Measurements from ENCODE around the gene IZUMO4.
"Not testable (repeated sequence)": the region's sequence is repeated elsewhere in the genome, so short reads cannot be mapped to it uniquely, and the experiment has no call there.

The IZUMO4 gene

DNA sequence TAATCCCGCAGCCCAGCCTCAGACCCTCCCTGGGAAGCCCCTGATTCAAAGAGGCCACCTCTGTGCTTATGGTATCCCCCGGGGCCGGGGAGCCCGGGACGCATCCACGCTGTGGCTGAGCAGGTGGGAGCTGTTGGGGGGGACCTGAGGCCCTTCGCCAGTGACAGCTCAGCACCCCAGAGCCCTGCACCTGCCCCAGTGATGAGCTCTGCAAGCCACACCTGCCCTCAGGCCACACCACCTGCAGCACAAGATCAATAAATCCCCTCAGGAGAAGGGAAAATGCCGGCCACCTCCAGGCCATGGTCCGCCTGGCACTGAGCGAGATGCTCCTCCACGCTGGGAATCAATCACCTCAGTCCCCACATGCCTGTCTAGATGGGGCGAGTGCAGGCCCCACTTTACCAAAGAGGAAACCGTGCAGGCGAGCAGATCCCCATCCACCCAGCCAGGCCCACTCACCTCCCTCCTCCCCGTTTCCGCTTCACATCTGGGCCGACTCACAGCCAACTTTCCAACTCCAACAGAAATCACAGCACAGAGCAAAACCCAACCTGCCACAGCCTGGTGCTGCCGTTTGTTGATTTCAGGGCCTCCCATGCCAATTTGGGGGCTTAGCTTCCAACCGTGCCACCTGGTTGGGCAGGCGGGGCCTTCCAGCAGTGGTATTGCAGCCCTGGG lies 13.4 kb upstream of the IZUMO4 start:
- peak; percentile 57 for DNase-seq

DNA sequence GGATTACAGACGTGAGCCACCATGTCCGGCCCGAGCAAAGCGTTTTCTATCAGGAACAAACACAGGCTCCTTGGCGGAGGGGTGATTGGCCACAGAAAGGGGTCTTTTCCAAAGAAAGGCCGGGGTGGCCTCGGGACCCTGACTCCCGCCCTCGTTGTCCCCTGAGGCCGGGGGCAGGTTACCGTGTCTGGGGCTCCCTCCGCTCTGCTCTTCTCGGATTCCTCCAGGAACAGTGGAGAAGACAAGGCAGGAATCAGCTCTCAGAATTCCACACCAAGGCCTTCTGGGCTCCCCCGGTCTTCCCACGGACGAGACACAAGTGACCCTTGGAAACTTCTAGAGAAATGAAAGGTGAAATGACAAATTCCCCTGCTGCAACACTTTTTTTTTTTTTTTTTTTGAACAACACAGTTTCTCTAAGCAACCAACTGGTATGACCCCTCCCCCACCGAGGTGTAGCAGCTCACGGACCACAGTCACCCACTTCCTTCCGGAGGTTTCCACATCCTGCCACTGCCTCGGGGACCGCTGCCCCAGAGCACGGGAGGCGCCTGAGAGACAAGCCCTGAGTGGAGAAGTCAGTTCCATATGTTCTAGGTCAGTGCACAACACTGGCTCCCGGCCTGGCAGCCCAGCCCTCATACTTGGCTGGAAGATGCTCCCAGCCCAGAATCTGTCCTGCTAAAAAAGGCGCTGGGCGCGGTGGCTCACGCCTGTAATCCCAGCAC lies 11.6 kb upstream of the IZUMO4 start:
- peak; percentile 81 for DNase-seq

GRCh38 chr19:2086695-2087620 lies 9.8 kb upstream of the IZUMO4 start:
- not testable (repeated sequence) for DNase-seq

DNA sequence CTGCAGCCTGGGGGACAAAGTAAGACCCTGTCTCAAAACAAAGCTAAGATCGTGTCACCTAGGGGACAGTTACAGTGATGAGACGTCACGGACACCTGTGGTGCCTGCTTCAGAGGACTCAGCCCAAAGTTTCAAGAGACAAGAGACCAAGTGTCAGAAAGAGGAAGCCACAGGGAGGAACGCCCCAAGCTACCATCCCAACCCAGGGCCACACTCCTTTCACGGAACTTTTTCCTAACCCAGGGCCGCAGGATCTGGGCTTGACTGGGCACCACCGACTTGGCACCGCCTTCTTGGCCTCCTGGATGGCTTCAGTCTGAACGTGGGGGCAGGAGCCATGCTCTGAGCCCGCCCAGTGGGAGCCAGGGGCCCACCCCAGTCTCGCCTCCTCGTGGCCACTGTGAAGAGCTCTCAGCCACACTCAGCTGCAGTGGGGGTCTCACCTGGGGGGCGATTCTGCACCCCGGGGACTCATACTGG lies 9.1 kb upstream of the IZUMO4 start:
- no peak for DNase-seq

DNA sequence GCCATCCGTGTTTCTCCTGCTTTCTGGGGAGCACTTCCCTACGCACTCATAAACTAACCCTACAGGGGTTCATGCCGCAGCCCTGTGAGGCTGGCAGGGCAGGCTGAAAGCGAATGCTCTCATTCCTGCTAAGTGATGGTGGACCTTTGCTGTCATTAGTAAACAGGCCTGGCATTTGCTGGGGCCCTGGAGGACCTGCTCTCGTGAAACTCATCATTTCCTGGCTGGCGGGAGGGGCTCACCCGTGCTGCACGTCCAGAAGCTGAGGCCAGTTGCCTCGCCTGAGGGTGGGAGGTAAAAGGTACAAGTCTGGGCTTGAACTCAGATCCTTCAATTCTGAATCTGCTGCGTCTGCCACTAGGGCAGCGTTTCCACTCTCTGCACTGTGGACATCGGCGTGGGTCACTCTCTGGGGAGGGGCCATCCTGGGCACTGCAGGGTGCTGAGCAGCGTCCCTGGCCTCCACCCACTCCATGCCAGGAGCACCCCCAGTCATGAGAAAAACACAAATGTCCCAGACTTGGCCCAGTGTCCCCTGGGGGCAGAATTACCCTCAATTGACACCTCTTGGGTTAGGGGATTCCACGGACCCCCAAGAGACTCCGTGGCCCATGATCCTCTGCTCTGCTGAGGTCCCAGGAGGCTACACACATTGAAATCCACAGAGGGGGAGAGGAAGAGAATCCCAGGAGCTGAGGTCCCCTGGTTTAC lies 7.6 kb upstream of the IZUMO4 start:
- no peak for DNase-seq

- no peak for DNase-seq
Observed at GRCh38 chr19:2089727-2090053, 7.0 kb upstream of the IZUMO4 start.

GRCh38 chr19:2091926-2092525 lies 4.7 kb upstream of the IZUMO4 start:
- not testable (repeated sequence) for DNase-seq

GRCh38 chr19:2096034-2096479 lies 658 bp upstream of the IZUMO4 start, which contains the start of gene MOB3A:
Gene MOB3A, minus strand, starts transcription at chr19:2096326. Its CDS starts 17,766 bp downstream, at chr19:2078560.
- peak; percentile 81 for DNase-seq

DNA sequence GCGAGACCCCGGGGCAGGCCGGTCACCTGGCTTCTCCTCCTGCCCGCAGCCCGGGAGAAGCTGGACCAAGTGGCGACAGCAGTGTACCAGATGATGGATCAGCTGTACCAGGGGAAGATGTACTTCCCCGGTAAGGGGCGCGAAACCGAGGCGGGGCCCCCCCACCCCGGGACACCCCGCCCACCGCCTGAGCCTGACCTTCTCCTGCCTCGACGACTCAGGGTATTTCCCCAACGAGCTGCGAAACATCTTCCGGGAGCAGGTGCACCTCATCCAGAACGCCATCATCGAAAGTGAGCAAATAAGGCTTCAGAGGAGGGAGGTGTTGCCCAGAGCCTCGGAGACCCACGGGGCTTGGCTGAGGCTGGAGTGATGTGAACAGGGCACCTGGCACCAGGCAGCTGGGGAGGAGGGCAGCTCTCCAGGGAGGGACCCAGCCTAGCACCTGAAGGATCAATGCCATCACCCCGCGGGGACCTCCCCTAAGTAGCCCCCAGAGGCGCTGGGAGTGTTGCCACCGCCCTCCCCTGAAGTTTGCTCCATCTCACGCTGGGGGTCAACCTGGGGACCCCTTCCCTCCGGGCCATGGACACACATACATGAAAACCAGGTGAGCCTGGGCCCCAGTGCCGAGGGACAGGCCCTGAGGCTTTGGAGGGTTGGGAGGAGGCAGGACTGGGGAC lies 629 bp downstream of the IZUMO4 start:
- DNase-seq: peak; percentile 51

- DNase-seq: no peak
Observed at GRCh38 chr19:2097886-2098327, 1.2 kb downstream of the IZUMO4 start.

DNA sequence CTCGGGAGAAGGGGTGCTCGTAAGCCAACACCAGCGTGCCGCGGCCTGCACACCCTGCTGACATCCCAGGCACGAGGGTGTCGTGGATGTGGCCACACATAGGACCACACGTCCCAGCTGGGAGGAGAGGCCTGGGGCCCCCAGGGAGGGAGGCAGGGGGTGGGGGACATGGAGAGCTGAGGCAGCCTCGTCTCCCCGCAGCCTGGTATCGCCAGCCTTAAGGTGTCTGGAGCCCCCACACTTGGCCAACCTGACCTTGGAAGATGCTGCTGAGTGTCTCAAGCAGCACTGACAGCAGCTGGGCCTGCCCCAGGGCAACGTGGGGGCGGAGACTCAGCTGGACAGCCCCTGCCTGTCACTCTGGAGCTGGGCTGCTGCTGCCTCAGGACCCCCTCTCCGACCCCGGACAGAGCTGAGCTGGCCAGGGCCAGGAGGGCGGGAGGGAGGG lies 2.4 kb downstream of the IZUMO4 start:
- DNase-seq: no peak

DNA sequence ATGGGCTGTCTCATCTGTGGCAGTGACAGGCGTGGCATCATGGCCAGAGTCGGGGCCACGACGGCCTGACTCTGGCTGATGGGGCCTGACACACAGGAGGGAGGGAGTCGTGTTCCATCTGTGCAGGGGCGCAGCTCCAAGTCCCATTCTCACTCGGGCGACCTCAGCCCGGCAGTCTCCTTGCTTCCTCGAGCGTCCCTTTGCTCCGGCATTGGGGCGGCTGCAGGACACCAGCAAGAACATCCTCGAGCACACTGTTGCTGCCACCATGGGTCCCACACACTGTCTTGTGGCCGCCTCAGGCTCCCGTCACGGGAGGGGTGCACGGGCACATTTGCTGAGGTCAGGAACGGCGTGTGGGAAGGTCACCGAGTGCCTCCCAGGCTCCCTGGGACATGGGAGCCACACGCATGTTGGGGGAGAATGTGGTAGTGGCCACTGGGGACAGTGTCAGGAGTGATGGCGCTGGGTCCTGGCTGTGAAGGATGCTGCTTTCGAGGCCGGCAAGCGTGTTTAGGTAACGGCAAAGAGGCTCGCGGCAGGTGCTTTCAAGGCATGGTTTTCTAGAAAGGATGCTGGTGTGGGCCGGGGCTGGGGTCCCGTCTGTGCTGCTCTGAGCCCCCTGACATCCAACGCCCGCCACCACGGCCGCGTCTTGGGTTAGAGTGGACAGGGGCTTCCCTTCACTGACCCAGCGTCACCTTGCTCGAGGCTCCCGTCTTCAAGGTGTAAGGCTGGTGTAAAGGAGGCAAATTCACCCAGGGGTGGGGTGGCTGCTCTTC lies 3.4 kb downstream of the IZUMO4 start:
- no peak for DNase-seq

- DNase-seq: no peak
Observed at GRCh38 chr19:2100719-2101061, 4.0 kb downstream of the IZUMO4 start.

- DNase-seq: no peak
Observed at GRCh38 chr19:2101417-2102335, 5.0 kb downstream of the IZUMO4 start.

DNA sequence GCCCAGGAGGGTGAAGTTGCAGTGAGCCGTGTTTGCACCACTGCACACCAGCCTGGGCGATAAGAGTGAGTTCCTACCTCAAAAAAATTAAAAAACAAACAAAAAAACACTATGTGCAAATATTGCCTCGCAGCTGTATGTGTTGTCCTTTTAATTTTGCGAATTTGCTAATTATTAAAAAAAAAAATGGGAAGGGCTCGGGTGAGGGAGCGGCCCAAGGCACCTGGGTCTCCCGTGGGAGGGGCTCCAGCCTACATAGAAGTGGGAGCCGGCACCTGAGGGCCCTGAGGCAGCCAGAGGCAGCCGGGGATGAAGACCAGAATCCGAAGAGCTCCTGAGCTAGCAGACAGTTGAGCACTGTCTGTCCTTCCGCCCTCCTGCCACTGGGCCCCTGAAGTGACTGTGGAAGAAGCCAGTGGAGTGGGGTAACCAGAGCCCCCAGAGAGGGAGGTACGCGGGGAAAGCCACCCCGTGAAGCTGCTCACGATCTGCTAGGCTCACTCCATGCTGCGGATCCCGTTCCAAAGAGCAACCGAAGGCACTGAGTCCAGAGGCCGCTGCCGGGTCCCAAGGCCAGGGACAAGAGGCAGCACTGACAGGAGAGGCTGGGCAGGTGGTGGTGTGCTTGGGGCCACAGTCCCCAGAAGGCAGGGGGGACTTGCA lies 6.5 kb downstream of the IZUMO4 start:
- DNase-seq: no peak

- DNase-seq: no peak
Observed at GRCh38 chr19:2108251-2109016, 11.7 kb downstream of the IZUMO4 start.

DNA sequence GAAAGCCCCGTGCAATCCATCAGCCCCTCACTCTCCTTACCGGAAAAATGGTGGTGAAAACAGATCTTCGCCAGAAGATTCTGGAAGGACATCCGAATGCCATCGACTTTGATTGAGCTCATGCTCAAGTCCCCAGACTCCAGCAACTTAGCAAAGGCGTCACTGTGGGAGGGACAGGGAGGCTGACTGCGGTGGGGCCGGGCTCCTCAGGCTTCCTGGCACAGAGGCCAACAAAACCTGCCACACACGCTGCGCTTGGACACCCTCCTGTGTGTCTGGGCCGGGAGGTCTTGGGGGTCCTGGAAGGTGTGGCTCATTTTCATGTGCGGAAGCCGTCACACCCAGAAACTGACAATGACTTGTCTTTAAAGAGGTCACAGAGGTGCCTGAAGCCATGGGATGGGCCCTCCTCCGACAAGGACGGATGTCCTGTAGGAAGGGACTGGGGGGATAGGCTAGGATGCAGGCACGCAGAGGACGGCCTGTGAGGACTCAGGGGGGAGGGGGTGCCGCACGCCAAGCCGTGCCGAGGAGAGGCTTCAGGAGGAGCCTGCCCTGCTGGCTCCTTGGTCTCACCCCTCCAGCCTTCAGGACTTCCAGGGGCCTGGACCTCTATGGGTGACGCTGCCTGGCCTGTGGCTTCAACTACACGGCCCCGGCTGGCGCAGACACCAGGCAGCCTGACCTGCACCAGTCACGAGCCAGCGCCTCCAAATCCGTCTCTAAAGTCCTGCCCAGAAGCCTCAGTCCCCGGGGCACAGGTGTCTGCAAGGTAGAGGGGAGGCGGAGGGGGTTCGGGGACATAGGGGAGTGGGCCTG lies 12.5 kb downstream of the IZUMO4 start:
- DNase-seq: no peak
